Mucosa of gallbladder (tissue), 1 donor: ENCODE results near the gene SNTG2. TPM values are rescaled to one million over a fixed set of nuclear protein-coding genes. Genes with fewer than 3 reads are reported as not detected.

Experiments
- DNase-seq: peaks from one replicate; pipeline ENCODE4 v3.0.0-alpha.2; 2020; ENCODE audit warnings: low spot score
- total RNA-seq: library from RNA; stranded (reverse); gene quantifications from one replicate; pipeline ENCODE4 v1.2.1, GENCODE V29; 2021
- donor health status: DM: no; HTN: no; CAD: no.

The SNTG2 gene
- total RNA-seq: 2.0 TPM

DNA sequence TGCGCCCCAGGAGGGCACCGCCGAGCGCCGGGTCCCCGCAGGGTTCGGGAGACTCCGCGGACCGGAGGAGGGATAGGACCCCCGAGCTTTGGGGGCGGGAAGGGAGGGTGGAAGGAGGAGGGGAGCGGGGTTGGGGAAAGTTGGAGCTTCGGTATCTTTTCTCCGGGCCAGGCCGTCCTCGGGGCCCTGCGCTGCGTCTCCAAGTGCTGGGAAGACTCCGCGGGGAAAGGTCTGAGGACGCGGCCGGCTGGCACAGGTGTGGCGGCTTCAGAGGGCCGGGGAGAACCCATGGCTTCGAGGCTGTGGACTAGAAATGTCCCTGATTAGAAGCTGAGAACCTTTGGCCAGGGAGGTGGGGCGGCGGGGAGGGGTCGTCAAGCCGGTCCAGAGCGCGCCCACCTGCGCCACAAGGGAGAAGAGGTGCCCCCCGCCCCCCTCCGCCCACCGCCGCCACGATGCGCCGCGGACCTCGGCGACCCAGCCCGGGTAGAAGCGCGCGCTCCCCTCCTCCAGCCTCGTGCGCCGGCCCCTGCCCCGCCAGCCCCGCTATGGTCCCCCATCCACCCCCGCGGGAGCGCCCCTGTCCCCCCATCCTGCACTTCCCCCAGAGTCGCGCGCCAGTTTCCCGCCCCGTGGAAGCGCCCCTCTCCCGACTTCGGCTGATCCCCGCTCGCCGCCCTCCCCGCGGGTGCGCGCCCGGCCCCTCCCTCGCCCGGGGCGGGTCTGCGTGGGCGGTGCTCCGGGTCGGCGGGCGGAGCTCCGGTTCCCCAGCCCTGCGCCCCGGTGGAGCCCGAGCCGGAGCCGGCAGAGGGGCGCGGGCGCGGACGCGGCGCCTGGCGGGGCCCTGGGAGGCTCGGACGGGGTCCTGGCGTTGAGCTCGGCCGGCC is at the start of gene SNTG2:
SNTG2 (plus strand) TSS at position 770 of the 887 bp plus-strand sequence. CDS start 148 bp downstream, outside the sequence.
- DNase-seq: no peak

GRCh38 chr2:902584-902983 is 48.1 kb upstream of the SNTG2 start:
- DNase-seq: peak; percentile 8

DNA sequence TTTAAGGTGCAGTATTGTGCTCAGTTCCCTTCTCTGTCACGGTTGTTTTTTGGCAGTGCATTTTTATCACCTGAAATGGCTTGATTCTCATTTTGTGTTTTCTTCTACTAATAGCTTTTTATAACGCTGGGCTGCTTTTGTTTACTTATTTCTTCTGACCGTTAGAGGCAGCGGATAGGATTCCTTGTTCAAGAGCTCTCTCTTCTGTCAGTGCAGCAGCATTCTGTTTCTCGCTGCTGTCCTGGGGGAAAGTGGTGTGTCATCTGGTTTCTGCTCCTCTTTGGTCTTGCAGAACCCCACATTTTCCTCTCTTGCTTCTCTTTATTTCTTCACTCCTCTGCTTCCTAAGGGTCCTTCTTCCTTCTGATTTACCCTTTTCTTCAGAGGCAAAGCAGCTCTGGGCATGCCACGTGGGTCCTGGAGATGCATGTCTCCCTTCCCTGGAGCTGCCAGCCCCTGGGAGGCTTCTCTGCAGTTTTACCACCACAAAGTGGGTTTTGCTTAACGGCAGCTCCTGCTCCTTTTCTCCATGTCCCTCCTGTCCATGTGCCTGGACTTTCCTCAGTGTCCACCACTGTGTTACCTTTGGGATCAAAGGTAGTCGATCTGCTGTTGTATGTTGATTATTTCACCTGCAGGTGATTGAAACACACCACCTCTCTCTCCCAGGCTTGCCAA is 47.3 kb upstream of the SNTG2 start:
- peak; percentile 3 for DNase-seq

DNA sequence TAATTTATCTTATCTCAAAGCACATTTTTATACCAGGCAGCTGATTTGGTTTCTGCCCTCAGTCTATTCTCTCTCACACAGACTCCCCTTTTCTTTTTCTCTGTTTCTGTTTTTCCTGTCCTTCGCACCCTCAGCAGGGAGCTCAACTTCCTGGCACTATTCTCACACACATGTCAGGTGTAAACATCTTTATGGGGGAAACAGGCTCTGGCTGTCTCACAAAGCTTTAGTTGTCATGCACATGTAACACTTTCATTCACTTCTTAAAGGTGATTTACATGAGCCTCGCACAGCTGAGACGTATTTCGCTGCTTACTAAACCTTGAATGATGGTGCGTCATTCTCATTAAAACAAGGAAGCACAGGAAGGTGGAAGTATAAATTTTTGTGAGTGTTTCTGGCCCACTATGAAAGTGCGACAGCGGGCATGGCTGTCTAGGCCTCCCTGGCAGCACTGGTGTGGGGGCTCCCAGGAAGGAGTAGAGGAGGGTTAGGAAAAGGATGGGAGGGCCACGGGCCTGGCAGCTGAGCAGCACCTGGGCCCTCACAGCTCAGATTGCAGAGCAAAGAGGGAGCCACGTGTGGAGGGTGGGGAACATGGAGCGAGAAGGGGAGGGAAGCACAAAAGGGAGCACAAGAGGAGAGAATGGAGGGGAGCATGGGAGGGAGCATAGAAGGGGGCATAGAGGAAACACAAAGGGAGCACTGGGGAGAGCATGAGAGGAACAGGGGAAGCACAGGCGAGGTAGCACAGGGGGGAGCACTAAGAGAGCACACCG is 46.2 kb upstream of the SNTG2 start:
- DNase-seq: peak; percentile 4

GRCh38 chr2:905091-905832 is 45.4 kb upstream of the SNTG2 start:
- DNase-seq: peak; percentile 7

DNA sequence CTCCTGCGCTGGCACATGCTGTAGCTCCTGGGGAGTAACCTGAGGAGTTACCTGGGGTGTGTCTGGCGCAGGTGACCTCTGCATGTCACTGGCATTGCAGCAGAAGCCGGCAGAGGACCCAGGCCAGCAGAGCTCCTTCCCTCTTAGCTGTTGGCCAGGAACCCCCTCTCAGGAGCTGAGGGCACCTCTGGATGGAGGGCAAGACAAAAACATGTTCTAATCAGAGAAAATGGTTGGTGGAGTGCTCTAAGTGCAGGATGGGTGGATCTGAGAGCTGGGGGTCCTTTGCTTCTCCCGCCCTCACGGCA is 44.9 kb upstream of the SNTG2 start:
- no peak for DNase-seq

DNA sequence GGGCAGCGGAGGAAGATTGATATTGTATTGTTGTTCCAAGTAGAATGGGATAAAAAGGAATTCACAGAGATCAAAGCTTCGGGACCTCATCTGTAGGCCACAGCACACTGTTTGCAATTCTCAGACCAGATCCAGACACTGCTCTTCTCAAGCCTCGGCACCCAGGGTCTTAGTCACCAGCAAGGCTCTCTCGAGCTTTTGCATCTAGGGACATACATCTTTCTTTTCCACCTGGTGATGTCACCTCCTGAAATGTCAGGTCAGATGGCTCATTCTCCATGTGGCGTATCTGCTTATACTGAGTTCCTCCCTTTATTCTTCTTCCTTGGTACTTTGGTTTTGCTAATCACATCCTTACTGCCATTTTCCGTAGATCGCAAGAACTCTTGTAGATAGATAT is 42.9 kb upstream of the SNTG2 start:
- DNase-seq: peak; percentile 3

DNA sequence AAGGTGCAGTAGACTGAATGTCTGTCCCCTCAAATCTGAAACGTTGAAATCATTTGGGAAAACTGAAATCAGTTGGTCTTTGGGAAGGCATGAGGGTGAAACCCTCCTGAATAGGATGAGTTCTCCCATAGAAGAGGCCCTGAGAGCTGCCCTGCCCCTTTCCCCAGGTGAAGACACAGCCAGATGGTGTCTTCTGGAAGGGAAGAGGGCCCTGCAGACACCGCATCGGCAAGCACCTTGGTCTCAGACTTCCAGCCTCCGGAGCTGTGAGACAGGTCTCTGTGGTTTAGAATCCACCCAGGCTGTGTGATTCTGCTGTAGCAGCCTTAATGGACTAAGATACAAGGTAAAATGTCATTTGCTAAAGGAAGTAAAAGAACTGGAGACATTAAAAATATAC is 42.1 kb upstream of the SNTG2 start:
- DNase-seq: no peak

GRCh38 chr2:909764-910379 is 40.8 kb upstream of the SNTG2 start:
- DNase-seq: peak; percentile 6

DNA sequence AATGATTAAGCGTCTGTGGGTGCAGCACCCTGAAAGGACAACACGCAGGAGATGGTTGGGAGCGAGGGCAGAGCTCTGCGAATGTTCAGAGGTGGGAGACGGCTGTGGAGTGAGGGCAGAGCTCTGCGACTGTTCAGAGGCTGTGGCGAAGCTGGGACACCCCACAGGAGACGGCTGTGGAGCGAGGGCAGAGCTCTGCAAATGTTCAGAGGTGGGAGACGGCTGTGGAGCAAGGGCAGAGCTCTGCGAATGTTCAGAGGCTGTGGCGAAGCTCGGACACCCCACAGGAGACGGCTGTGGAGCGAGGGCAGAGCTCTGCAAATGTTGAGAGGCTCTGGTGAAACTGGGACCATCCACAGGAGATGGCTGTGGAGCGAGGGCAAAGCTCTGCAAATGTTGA is 40.0 kb upstream of the SNTG2 start:
- no peak for DNase-seq

DNA sequence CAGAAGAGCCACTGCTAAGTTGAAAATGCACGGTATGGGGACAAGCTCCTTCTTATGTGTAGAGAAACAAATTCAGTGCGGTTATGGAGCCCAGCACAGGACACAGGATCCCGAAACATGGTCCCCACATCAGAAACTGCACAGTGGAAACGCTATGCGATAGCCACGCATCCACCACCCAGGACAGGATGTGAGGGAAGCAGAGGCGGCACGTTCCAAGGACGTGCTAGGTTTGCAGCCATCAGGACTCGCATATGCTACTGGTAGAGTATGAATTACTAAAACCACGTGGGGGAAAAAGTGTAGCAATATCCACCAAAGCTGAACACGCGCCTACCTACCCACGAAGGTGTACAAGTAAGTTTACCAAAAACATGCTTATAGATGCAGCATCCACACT is 34.7 kb upstream of the SNTG2 start:
- peak; percentile 3 for DNase-seq

DNA sequence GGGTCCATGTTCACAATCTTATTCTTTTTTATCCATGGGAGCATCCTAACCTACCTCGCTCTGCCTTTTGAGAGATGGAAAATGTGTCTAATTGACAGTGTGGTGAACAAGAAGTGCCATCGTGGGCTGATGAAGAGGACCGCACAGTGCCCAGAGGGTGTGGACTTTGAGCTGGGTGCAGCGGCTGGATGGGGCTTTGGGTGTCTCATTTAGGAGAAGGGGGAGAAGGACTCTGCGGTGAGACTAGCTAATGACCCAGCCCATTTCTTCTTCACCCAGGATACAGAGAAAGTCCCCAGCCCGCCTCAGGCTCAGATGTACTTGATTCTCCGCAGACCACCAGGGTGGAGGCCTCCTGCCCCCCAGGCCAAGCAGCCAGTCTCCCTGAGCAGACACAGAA is 33.7 kb upstream of the SNTG2 start:
- DNase-seq: peak; percentile 8

DNA sequence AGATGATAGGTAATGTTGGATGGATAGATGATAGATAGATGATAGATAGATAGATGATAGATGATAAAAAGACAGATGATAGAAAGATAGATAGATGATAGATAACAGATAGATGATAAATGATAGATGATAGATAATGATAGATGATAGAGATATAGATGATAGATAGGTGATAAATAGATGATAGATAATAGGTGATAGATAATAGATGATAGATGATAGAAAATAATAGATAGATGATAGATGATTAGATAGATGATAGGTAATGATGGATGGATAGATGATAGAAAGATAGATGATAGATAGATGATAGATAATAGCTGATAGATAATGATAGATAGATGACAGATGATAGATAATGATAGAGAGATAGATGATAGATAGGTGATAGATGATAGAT is 31.0 kb upstream of the SNTG2 start:
- no peak for DNase-seq

DNA sequence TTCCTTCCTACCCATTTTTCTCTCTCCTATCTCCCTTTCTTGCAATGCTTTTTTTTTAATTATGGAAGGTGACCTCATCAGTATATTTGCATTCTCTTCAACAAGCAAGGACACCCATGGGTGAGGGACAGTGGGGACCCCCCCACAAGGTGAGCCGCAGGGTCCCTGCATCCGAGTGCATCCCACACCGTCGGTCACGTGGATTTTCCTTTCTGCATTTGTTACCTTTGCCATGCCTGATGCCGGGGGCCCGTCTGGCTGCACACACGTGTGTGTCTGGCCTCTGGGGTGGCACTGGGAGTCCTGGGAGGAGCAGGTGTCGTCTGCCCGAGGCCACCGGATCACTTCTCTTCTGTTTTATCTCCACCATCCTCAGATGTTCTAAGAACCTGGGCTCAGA is 30.1 kb upstream of the SNTG2 start:
- peak; percentile 5 for DNase-seq

DNA sequence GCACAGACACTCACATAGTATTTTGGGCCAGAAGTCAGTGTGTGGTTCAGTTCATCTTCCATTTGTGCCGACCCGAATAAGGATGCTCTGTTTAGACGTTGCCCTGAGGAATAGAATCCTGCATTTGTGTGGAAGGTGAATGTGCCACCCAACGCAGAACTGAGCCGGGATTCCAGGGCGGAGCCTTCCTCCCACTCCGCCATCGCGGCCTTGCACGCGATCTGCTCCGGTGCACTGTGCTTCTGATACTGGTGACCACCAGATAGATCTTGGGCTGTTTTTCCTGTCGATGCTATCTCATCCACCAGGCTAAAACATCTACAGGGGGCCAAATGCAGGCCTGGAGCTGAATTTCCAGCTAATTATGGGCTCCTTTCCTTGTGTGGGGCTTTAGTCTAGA is 29.6 kb upstream of the SNTG2 start:
- DNase-seq: no peak

DNA sequence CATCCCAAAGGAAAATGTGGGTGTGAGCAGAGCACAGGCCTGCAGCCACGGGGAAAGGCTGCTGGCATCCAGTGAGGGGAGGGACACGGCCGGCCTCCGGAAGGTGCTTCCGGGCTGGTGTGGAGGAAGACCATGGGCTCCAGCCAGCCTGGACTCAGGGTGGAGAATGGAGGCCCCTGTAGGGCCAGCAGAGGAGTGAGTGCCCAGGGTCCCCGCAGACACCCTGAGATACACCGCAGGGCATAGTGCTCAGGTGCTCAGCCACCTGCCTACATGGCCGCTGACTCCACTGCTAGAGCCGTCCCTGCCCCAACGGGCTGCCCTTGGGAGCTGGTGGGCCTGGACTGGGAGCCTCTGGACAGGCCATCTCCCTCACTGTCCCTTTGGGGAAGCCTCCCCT is 28.5 kb upstream of the SNTG2 start:
- DNase-seq: no peak

DNA sequence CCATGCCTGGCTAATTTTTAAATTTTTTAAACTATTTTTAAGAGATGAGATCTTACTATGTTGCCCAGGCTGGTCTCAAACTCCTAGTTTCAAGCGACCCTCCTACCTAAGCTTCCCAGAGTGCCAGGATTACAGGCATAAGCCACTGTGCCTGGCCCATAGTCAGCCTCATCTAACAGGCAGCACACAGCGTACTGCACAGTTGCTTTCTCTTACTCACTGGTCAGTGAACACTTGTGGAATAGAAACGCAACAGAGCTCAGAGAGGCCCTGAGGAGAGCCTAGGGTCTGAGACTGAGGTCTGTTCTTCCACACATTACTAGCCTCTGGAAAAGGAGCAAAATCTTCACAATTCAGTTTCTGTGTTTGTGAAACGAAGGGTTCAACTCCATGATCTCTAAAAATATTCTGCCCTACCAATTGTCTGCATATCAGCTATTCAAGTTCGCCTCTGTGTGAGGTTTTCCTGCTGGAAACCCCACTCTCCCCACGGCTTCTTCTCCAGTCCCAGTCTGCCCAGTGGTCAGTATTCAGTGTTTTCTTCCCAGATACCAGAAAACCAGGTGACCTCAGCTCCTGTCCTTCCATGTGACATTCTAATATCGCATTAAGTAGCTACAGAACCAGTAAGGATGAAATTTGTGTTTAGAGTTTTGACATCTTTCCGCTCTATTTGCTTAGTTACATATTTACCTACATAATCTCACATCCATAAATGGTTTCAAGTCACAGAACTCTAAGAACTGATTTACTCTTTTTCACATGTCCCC is 26.6 kb upstream of the SNTG2 start:
- DNase-seq: no peak

DNA sequence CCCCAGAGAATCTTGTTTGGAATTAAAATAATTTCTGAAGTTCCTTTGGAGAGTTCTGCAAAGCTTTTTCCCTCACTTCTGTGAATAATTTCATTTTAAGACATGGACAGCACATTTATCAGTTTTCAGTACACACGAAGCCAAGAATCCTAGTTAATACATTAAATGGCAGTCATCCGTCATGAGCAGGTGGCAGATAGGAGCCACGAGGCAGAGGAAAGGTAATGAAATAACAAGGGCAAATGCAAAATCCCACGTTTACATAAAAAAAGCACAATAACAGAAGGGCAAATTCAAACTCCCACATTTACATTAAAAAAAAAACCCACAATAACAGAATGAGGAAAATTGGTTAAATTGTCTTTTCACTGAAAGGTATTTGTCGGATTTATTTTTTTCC is 25.9 kb upstream of the SNTG2 start:
- DNase-seq: no peak

GRCh38 chr2:925309-925708 is 25.3 kb upstream of the SNTG2 start:
- DNase-seq: no peak

GRCh38 chr2:925711-926110 is 24.9 kb upstream of the SNTG2 start:
- DNase-seq: no peak
